ENCODE results near the gene FRMD5. TPM values are rescaled to one million over a fixed set of nuclear protein-coding genes. Genes with fewer than 3 reads are reported as not detected.
"Not testable (repeated sequence)": the region's sequence is repeated elsewhere in the genome, so short reads cannot be mapped to it uniquely, and the experiment has no call there.

Gene FRMD5
- total RNA-seq (ENCODE audit: insufficient read depth, low replicate concordance): 5.8 TPM

GRCh38 chr15:44195151-44195740 lies at the start of gene FRMD5:
Gene FRMD5 (minus strand): TSS chr15:44195271.
- peak; percentile 95 for DNase-seq (ENCODE audit: low spot score)

- no peak for DNase-seq (ENCODE audit: low spot score)
Measured at GRCh38 chr15:44243829-44244228, 48.8 kb upstream of the FRMD5 start.

- no peak for DNase-seq (ENCODE audit: low spot score)
Measured at GRCh38 chr15:44243141-44243540, 48.1 kb upstream of the FRMD5 start.

GRCh38 chr15:44231842-44232241 lies 36.8 kb upstream of the FRMD5 start:
- DNase-seq (ENCODE audit: low spot score): peak; percentile 50

GRCh38 chr15:44229301-44229700 lies 34.2 kb upstream of the FRMD5 start:
- not testable (repeated sequence) for DNase-seq (ENCODE audit: low spot score)

GRCh38 chr15:44227584-44227983 lies 32.5 kb upstream of the FRMD5 start:
- DNase-seq (ENCODE audit: low spot score): no peak

DNA sequence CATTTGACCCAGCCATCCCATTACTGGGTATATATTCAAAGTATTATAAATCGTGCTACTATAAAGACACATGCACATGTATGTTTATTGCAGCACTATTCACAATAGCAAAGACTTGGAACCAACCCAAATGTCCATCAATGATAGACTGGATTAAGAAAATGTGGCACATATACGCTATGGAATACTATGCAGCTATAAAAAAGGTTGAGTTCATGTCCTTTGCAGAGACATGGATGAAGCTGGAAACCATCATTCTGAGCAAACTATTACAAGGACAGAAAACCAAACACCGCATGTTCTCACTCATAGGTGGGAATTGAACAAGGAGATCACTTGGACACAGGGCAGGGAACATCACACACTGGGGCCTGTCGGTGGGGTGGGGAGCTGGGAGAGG lies 31.9 kb upstream of the FRMD5 start:
- not testable (repeated sequence) for DNase-seq (ENCODE audit: low spot score)

- no peak for DNase-seq (ENCODE audit: low spot score)
Measured at GRCh38 chr15:44222478-44222877, 27.4 kb upstream of the FRMD5 start.

DNA sequence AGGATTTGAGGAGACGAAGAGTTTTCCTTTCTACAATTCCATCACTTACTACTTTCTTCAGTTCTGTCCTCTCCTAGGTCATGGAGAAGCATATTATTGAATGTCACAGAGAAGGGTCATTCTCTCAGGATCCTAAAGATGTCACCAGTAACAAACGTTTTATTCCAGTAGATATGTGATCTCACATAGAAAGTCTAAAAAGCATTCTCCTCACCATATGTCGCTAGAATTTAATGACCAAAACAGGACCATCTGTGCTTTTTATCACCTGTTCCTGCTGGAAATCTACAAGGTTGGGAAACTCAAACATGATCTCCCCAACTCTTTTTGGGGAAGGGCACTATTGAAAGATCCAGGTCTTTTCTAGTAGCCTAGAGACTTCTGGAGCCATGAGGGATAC lies 24.0 kb upstream of the FRMD5 start:
- DNase-seq (ENCODE audit: low spot score): no peak

- DNase-seq (ENCODE audit: low spot score): no peak
Measured at GRCh38 chr15:44216958-44217357, 21.9 kb upstream of the FRMD5 start.

DNA sequence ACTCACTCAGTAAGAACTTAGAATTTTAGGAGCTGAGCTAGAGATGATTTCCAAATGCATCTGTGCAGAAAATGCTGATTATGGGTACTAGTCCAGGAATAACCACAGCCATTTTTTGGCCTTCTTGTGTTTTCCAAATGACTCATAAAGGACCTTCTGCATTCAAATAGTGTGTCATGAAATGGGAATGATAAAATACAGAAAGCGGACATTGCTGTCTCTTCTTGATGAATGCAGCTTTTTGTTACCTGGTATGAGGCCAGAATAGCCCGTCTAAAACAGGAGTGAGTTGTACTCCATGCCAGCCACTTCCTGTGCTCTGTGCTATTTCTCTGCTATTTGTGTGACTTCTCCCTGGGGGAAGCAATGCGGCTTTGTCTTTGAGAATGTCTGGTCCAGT lies 20.5 kb upstream of the FRMD5 start:
- peak; percentile 22 for DNase-seq (ENCODE audit: low spot score)

DNA sequence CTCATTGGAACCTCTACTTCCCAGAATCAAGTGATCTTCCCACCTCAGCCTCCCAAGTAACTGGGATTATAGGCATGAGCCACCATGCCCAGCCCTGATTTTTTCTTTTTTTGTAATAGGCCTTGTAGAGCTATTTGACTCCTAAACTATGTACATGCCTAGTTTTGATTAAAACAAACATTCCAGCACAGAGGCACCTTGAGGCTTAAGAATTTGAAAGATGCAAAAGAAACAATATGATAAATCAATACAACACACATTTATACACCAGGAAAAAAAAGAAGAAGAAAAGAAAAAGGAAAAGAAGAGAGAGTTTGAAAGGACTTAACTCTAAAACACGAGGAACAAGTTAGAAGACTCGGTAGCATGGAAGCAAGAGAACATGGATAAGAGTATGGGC lies 13.9 kb upstream of the FRMD5 start:
- DNase-seq (ENCODE audit: low spot score): no peak

DNA sequence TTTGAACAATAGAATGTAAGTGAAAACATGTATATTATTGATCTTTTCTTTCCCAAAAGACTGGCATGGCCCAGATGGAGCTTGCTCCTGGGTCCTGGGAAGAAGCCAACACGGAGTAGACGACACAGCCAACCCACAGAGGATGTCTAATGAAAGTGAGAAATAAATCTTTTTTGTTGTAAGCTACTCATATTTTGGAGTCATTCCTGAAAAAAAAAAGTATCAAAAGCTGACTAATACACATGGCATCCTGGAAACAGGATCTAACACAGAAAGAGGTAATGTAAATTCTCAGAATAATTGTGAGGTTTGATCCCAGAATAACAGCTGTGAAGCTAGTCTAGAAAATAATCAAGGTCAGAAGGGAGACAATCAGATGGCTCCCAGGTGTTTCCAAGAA lies 12.6 kb upstream of the FRMD5 start:
- DNase-seq (ENCODE audit: low spot score): no peak

DNA sequence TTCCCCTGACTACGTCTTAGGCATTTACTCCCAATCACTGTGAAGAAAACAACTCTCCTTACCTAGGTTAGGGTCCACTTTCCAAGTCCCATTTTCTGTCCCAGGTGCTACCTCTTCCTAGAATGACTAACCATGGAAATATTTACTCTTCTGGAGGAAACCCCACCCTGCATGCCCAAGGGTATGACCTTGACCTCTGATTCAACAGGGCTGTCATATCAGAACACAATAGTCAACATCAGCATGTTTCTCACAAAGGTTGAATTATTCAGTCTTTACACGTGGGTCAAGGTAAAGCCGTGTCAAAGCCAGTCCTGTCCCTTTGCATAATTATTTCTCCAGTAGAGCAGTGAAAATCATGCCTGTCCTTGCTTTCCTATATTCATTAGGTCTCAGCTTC lies 4.3 kb upstream of the FRMD5 start:
- DNase-seq (ENCODE audit: low spot score): no peak

DNA sequence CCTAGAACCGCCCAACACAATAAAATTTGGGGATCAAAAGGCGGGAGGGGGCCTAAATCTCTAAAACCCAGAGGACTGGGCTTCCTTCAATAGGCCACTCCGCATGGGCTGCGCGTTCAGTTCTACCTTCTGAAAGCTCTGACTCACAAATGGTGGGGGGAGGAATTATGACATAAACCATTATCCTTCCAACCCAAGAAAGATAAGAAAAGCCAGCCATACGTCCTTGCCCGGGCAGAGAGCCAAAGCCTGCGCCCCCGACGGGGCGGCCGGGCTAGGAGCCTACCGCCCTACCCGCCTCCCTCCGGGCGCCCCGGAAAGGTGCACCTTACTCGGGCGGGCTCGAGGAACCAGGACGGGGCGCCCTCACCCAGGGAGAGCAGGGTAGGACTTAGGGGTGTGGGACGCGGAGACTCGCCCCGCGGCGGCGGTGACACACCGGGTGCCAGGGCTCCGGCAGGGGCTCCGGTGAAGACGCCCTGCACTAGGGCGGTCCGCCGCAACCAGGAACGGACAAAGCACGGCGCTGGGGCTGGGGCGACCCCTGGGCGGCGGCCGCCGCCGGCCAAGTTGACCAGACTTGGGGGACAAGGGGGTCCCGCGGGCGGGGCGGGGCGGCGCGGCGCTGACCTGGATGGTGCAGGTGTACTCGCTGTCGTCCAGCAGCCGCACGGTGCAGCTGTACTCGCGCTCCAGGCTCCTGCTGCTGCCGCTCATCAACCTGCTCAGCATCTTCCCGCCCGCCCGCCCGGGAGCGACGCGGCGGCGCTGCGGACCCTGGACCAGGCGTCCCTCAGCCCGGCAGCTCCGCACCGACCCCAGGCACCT lies 534 bp downstream of the FRMD5 start:
- peak; percentile 69 for DNase-seq (ENCODE audit: low spot score)

- DNase-seq (ENCODE audit: low spot score): peak; percentile 1
Measured at GRCh38 chr15:44193651-44194322, 1.3 kb downstream of the FRMD5 start.

- no peak for DNase-seq (ENCODE audit: low spot score)
Measured at GRCh38 chr15:44188795-44189194, 6.3 kb downstream of the FRMD5 start.

GRCh38 chr15:44186705-44187104 lies 8.4 kb downstream of the FRMD5 start:
- DNase-seq (ENCODE audit: low spot score): no peak

GRCh38 chr15:44183363-44183762 lies 11.7 kb downstream of the FRMD5 start:
- no peak for DNase-seq (ENCODE audit: low spot score)

DNA sequence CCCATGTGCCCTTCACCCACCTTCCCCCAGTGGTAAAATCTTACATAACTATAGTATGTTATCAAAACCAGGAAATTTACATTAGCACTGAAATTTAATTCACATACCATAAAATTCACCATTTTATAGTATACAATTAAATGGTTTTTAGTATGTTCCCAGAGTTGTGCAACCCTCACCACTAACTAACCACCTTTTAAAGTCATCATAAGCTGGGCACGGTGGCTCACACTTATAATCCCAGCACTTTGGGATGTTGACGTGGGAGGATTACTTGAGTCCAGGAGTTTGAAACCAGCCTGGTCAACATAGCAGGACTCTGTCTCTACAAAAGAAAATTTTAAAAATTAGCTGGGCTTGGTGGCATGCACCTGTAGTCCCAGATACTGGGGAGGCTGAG lies 13.7 kb downstream of the FRMD5 start:
- no peak for DNase-seq (ENCODE audit: low spot score)

GRCh38 chr15:44177139-44177538 lies 17.9 kb downstream of the FRMD5 start:
- no peak for DNase-seq (ENCODE audit: low spot score)

DNA sequence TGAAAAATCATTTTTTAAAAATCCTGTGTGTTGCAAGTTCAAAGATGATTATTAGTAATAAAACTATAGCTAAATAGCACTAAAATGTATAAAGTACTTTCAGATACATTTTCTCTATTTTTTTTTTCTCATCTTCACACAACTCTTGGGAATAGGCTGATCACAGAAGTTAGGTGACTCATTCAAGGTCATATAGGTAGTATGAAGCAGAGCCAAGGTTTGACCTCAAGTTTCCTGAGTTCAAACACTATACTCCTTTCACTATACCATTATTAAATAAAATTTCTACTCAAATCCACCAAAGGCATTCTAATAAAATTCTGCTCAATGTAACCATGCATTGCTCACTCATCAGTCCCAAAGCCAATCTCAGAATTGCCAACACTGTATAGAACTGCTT lies 21.3 kb downstream of the FRMD5 start:
- no peak for DNase-seq (ENCODE audit: low spot score)

GRCh38 chr15:44163370-44163769 lies 31.7 kb downstream of the FRMD5 start:
- DNase-seq (ENCODE audit: low spot score): no peak
